22Rv1 (cell line): ENCODE data around the gene FERMT2.

ENCODE experiments used
- ZFX ChIP-seq: fragments of 450-650 bp; IDR thresholded peaks from 2 replicates; pipeline ENCODE4 v1.6.1; 2017; ENCODE audit warnings: antibody characterized with exemption, borderline replicate concordance
- TF ChIP-seq, protein P1 (sequence below): fragments of 450-650 bp; IDR thresholded peaks from 2 replicates; pipeline ENCODE4 v1.5.1; 2017; ENCODE audit warnings: mild to moderate bottlenecking

DNA sequence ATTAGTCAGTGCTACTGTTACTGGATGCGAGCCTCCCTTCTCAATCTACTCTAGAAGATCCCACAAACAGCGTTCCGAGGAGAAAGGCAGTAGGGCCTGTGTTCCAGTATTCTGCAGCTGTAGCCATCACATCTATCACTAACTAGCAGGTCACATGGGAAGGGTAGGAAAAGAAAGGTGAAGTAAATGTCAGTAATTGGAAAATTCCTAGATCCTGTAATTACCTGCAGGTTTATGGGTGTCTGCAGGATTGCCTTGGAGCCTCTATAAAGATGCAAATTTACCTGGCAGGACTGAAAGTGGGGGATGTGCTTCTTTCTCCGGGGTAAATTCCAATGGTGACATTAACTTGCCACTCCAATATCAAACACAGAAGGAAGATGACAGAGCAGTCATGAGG, 77.8 kb downstream of the FERMT2 start:
- TF ChIP-seq, protein P1, sequence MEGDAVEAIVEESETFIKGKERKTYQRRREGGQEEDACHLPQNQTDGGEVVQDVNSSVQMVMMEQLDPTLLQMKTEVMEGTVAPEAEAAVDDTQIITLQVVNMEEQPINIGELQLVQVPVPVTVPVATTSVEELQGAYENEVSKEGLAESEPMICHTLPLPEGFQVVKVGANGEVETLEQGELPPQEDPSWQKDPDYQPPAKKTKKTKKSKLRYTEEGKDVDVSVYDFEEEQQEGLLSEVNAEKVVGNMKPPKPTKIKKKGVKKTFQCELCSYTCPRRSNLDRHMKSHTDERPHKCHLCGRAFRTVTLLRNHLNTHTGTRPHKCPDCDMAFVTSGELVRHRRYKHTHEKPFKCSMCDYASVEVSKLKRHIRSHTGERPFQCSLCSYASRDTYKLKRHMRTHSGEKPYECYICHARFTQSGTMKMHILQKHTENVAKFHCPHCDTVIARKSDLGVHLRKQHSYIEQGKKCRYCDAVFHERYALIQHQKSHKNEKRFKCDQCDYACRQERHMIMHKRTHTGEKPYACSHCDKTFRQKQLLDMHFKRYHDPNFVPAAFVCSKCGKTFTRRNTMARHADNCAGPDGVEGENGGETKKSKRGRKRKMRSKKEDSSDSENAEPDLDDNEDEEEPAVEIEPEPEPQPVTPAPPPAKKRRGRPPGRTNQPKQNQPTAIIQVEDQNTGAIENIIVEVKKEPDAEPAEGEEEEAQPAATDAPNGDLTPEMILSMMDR: no peak
- TF ChIP-seq ZFX: no peak
